ENCODE data around the gene RAB10. TPM values are rescaled to one million over a fixed set of nuclear protein-coding genes. Genes with fewer than 3 reads are reported as not detected.

RAB10 gene
- total RNA-seq, 3 donors from 2014 or later, result 82.6 to 101 (median 100) TPM

GRCh38 chr2:26054598-26055348, 20.9 kb downstream of the RAB10 start:
- TF ChIP-seq POLR2A (IDR thresholded peaks at IDR 0.05) (no peak), POLR2AphosphoS5 (IDR thresholded peaks at IDR 0.05) (no peak)
- TF ChIP-seq, protein P1, sequence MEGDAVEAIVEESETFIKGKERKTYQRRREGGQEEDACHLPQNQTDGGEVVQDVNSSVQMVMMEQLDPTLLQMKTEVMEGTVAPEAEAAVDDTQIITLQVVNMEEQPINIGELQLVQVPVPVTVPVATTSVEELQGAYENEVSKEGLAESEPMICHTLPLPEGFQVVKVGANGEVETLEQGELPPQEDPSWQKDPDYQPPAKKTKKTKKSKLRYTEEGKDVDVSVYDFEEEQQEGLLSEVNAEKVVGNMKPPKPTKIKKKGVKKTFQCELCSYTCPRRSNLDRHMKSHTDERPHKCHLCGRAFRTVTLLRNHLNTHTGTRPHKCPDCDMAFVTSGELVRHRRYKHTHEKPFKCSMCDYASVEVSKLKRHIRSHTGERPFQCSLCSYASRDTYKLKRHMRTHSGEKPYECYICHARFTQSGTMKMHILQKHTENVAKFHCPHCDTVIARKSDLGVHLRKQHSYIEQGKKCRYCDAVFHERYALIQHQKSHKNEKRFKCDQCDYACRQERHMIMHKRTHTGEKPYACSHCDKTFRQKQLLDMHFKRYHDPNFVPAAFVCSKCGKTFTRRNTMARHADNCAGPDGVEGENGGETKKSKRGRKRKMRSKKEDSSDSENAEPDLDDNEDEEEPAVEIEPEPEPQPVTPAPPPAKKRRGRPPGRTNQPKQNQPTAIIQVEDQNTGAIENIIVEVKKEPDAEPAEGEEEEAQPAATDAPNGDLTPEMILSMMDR (IDR thresholded peaks at IDR 0.05), result no peak
- peaks cover 0 to 8% of the 10 kb centered on the region in 2 donors for H3K4me1 ChIP-seq
- H3K9me3 ChIP-seq, result no peaks in the 10 kb centered on the region
- H3K36me3 ChIP-seq, result no peaks in the 10 kb centered on the region
- no peak overlapping the region for H3K4me3 ChIP-seq
- H3K27ac ChIP-seq, result no peak overlapping the region
- H3K27me3 ChIP-seq, result no peaks in the 10 kb centered on the region
- no peak for DNase-seq (ENCODE audit: low spot score in 2 of 2)
- intact Hi-C loops (cut with DNase I; ENCODE audit: low total_unique reads), result no loop called here

DNA sequence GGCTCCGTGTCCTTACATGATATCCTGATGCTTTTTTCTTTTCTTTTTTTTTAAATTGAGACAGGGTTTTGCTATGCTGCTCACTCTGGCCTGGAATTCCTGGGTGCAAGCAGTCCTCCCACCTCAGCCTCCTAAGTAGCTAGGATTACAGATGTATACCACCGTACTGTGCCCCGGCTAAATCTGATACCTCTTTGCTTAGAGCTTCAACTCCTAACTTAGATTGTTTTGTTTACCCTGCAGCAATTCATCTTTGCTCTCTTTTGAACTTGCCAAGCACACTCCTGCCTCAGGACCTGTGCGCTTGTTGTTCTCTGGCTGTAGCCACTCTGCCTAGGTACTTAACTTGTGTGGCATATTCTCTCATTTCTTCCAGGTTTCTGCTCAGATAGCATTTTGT, 24.5 kb downstream of the RAB10 start:
- Histone ChIP-seq H3K4me1 (no peaks in the 10 kb centered on the region), H3K36me3 (no peaks in the 10 kb centered on the region), H3K27me3 (no peaks in the 10 kb centered on the region), H3K4me3 (no peak overlapping the region), H3K9me3 (no peaks in the 10 kb centered on the region), H3K27ac (no peak overlapping the region)
- DNase-seq (ENCODE audit: low spot score in 2 of 2), result no peak
- intact Hi-C loops (cut with DNase I; ENCODE audit: low total_unique reads), result no loop called here
- TF ChIP-seq POLR2AphosphoS5 (IDR thresholded peaks at IDR 0.05), result no peak
- TF ChIP-seq, protein P1 (IDR thresholded peaks at IDR 0.05), result no peak
- no peak for TF ChIP-seq POLR2A (IDR thresholded peaks at IDR 0.05)

DNA sequence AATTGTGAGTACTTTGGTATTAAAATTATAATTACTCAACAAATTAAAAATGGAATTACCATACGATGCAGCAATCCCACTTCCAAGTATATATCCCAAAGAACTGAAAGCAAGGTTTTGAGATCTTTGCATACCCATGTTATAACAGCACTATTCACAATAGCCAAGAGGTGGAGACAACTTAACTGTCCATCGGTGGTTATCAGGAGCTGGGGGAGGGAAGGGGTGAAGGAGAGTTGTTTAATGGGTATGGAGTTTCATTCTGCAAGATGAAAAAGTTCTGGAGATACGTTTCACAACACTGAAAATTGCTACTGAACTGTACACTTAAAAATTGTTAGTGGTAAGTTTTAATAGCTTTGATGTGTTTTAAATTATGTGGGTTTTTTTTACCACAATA, 25.7 kb downstream of the RAB10 start:
- DNase-seq (ENCODE audit: low spot score in 2 of 2), result no peak
- TF ChIP-seq POLR2A (IDR thresholded peaks at IDR 0.05), result no peak
- no peak for TF ChIP-seq POLR2AphosphoS5 (IDR thresholded peaks at IDR 0.05)
- TF ChIP-seq, protein P1 (IDR thresholded peaks at IDR 0.05), result no peak
- Histone ChIP-seq H3K4me1 (no peaks in the 10 kb centered on the region), H3K36me3 (no peaks in the 10 kb centered on the region), H3K27ac (no peak overlapping the region), H3K27me3 (no peaks in the 10 kb centered on the region), H3K4me3 (no peak overlapping the region), H3K9me3 (no peaks in the 10 kb centered on the region)
- intact Hi-C loops (cut with DNase I; ENCODE audit: low total_unique reads), result no loop called here

GRCh38 chr2:26061539-26061938, 27.7 kb downstream of the RAB10 start:
- DNase-seq (ENCODE audit: low spot score in 2 of 2), result no peak
- TF ChIP-seq, protein P1 (IDR thresholded peaks at IDR 0.05), result no peak
- TF ChIP-seq POLR2A (IDR thresholded peaks at IDR 0.05), result no peak
- TF ChIP-seq POLR2AphosphoS5 (IDR thresholded peaks at IDR 0.05), result no peak
- Histone ChIP-seq H3K27ac (no peak overlapping the region), H3K4me3 (no peak overlapping the region), H3K36me3 (no peaks in the 10 kb centered on the region), H3K4me1 (no peaks in the 10 kb centered on the region), H3K9me3 (no peaks in the 10 kb centered on the region), H3K27me3 (no peaks in the 10 kb centered on the region)
- intact Hi-C loops (cut with DNase I; ENCODE audit: low total_unique reads), result no loop called here

- Histone ChIP-seq H3K4me1 (no peaks in the 10 kb centered on the region), H3K27me3 (no peaks in the 10 kb centered on the region), H3K4me3 (no peak overlapping the region), H3K9me3 (no peaks in the 10 kb centered on the region), H3K36me3 (no peaks in the 10 kb centered on the region), H3K27ac (no peak overlapping the region)
- TF ChIP-seq POLR2A (IDR thresholded peaks at IDR 0.05), result no peak
- TF ChIP-seq POLR2AphosphoS5 (IDR thresholded peaks at IDR 0.05), result no peak
- TF ChIP-seq, protein P1 (IDR thresholded peaks at IDR 0.05), result no peak
- intact Hi-C loops (cut with DNase I; ENCODE audit: low total_unique reads), result no loop called here
- DNase-seq (ENCODE audit: low spot score in 2 of 2), result no peak
Observed at GRCh38 chr2:26064846-26065245, 31.0 kb downstream of the RAB10 start.
